GM18951 (cell line): ENCODE data around the gene SYNE4.

ENCODE experiments used
- POLR2A ChIP-seq: IDR thresholded peaks from 4 replicates; pipeline ENCODE4 v1.6.1; 2011; ENCODE audit warnings: mild to moderate bottlenecking; ENCODE audit not compliant: insufficient read length, insufficient read depth; ENCODE audit errors: extremely low read depth
- in situ Hi-C: fragments of 300-500 bp; cut with MboI; formaldehyde crosslinking; loops from one replicate; pipeline ENCODE4 v1.12.0; 2022; ENCODE audit warnings: low sequenced_read_pairs, mixed read lengths, inconsistent platforms; ENCODE audit not compliant: unreplicated experiment

Gene SYNE4

DNA sequence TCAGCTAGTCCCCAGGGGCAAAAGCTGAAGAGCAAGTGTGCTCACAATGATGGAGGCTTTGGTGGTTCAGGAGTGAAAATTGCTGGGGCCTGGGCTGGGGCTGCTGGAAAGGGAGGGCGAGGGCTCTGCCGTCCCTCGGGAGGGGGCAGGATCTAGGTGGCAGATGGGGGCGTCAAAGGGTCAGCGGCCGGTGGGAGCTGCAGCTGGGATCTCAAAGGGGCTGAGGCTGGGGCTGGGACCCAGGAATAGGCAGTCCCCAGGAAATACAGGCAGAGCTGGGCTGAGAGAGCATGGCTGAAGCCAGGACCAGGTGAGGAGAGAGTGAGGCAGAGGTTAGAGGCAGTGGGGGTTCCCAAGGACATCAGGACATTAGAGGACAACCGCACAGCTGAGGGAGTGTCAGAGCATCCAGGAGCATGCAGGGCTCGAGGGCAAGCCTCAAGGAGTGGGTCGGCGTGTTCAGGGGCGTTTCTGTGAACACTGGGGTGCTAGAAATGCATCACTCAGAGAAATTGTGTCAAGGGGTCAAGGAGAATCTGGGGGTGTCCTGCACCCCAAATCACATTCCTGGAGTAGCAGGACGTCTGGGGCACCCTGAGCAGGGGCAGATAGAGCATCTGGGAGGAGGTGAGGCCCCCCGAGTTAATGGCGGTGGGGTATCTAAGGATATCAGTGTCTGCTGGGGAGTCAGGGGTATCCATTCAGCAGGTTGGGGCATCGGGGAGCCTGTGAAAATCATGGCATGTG is 1.2 kb upstream of the SYNE4 start:
- TF ChIP-seq POLR2A = no peak
- in situ Hi-C loops = no loop called here

DNA sequence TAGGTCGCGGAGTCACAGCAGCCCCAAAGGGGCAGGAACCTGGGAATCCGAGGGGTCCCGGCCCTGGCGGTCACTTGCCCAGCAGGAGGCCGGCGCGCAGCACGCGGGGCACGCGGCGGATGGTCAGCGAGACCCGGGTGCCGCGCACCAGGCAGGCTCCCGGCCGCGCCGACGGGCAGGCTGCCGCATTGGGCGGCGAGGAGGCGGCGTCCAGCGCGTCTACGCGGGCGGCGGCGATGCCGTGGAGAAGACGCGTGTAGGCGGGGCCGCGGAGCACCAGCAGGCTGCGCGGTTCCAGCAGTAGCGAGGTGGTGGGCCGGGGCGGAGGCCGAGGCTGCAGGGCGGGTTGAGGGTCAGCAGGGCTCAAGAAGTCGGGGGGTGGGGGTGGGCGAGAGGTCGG is 607 bp upstream of the SYNE4 start:
- peak; percentile 44 for TF ChIP-seq POLR2A
- in situ Hi-C loops = no loop called here

DNA sequence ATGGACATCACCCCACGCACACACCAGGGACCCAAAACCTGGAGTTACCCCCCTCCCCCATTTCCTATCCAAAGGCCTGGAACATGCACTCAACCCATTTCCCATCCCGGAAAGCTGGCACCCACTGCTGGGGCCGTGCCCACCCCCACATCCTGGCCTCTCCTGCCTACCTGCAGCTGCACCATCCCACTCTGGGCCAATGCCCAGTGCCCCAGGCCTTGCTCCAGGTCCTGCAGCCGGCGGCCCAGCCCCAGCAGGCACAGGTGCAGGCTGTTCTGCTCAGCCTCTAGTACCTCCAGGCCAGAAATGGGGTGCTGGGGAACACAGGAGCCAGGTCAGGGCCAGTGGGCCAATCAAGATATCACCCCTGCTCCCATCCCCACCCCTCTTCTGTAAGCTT is 1.7 kb downstream of the SYNE4 start:
- no peak for TF ChIP-seq POLR2A
- in situ Hi-C loops = no loop called here

DNA sequence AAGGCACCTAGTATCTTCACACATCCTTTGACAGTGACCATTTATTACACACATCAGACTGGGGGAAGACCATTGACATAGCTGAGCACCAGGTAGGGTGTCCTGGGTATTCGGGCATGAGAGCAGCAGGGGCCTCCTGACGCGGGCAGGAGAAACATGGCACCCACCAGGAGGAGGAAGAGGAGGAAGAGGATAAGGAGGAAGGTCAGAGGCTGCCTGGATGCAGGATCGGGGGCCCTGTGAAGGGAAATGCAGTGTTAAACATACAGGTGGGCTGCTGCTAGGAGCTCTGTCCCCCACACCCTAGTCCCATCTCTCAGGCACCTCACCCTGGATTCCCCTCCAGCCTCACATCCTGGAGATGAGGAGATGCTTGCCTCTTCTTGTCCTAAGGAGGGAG is 5.3 kb downstream of the SYNE4 start:
- no peak for TF ChIP-seq POLR2A
- in situ Hi-C loops = no loop called here

DNA sequence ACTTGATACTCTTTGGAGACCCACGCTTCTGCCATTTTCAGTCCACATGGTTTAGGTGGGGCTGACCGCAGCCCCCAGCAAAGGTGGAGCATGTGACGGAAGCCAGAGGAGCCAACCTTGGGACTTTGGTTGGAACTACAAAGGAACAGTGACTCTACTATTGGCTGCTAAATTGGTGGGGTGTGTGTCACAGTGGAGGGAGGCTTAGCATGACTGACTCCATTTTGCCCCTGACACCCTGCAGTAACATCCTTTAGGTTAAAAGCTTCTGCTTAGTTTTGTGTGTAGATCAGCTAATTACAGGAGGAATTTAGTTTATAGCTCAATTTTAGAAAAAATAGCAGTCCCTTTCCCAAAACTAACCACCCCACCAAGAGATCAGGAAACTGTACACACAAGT is 7.0 kb downstream of the SYNE4 start:
- in situ Hi-C loops = no loop called here
- TF ChIP-seq POLR2A = no peak

DNA sequence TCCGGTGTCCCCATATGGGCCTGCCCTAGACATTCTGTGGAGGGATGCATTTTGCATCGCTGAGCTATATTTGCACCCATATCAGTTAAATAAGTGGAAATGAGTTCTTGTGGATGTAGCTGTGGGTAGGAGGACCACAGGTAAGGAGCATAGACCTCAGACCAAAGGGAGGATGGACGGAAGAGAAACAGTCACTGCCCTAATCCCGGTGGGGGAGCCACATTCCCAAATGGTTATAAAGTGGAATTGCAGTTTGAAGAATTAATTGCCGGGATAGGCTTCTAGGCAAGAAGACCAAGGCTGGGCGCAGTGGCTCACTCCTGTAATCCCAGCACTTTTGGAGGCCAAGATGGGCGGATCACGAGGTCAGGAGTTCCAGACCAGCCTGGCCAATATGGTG is 11.8 kb downstream of the SYNE4 start:
- TF ChIP-seq POLR2A = no peak

DNA sequence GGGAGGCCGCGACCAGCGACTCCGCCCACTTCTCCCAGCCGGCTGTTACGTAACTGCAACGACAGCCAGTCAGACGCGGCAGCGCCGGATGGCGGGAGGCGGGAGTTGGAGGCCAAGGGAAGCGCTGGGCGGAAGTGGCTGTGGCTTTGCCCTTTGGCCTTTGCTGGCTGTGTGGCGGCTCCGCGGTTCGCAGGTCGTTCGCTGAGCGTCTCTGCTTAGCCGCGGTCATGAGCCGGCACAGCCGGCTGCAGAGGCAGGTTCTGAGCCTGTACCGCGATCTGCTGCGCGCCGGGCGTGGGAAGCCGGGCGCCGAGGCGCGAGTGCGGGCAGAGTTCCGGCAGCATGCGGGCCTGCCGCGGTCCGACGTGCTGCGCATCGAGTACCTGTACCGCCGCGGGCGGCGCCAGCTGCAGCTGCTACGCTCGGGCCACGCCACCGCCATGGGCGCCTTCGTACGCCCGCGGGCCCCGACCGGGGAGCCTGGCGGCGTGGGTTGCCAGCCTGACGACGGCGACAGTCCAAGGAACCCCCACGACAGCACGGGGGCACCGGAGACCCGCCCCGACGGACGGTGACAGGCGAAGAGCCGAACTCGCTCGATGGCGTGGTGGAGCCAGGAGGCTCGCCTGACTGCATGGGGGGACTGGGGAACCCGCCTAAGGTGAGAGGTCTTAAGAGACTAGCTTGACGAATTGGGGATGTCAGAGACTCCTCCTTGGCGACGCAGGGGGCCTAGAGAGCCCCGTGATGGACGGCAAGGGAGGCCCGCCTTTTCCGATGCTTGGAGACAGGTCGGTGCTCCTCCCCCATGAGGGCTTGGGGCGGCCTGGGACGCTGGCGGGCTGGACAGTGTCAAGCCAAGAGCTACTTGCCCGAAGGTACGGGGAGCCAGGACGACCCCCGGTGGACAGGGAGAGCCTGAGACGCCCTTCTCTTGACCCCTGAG is 13.3 kb downstream of the SYNE4 start, which contains the start of gene SDHAF1:
Gene SDHAF1, plus strand, starts transcription at position 141 of the 946 bp plus-strand sequence. Its CDS starts 87 bp downstream, at position 228.
- TF ChIP-seq POLR2A = peak; percentile 89
- in situ Hi-C loops = no loop called here

More for the DNA sequence above, 11.8 kb downstream of the SYNE4 start:
- in situ Hi-C loops = no loop called here

DNA sequence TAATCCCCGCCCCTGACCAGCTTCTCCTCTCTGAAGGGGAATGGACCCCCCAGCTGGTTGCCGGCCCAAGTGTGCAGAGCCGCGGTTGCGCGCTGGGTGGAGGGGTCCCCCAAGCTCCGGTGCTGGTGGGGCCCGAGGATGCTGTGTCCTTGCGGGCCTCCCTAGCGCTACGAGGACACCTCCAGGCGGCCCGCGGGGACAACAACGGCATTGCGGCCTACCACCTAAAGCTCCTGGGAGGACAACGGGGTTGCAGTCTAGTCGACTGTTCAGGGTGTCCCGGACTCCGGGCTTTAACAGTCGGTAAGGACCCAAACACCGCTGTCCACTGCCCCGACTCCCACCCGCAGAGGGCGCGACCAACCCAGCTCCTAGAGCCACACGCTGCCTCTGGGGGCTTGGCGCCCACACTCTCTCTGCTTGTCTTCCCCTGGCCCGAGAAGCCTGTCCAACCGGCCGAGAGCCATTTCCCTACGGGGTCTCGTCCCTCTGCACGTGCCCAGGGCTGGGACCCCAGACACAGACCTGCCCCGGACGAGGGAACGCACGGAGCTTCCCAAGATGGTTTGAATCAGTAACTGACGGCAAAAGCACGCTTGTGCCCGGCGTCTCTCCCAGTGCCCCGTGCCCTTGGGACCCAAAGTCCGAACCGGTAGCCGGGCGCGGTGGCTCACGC is 14.6 kb downstream of the SYNE4 start:
- in situ Hi-C loops = no loop called here
- TF ChIP-seq POLR2A = no peak

DNA sequence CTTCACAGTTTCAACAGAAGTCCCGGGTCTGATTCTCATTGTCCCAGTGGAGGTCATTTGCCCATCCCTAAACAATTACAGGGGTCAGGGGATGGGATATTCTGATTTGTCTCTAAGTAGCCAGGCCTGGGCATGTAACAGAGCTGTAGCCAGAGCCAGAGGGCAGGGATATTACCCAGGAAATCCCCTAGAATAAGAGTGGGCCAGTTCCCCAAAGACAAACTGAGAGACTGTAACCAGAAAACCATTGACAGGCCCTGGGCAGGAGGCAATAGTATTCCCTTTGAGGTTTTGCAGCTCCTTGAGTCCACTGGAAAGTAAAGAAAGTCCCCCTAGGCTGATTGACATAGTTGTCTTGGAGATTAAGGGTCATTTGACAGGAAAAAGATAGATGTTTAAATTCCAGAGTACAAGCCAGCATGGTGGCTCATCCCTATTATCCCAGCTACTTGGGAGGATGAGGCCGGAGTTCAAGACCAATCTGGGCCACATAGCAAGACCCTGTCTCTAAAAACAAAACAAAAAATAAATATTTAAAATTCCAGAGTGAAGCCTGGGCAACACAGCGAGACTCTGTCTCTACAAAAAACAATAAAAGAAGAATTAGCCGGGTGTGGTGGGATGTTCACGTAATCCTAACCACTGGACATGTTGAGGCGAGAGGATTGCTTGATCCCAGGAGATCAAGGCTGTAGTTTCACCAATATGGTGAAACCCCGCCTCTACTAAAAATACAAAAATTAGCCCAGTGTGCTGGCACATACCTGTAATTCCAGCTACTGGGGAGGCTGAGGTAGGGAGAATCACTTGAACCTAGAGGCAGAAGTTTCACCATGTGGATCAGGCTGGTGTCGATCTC is 15.5 kb downstream of the SYNE4 start:
- in situ Hi-C loops = no loop called here
- TF ChIP-seq POLR2A = no peak

DNA sequence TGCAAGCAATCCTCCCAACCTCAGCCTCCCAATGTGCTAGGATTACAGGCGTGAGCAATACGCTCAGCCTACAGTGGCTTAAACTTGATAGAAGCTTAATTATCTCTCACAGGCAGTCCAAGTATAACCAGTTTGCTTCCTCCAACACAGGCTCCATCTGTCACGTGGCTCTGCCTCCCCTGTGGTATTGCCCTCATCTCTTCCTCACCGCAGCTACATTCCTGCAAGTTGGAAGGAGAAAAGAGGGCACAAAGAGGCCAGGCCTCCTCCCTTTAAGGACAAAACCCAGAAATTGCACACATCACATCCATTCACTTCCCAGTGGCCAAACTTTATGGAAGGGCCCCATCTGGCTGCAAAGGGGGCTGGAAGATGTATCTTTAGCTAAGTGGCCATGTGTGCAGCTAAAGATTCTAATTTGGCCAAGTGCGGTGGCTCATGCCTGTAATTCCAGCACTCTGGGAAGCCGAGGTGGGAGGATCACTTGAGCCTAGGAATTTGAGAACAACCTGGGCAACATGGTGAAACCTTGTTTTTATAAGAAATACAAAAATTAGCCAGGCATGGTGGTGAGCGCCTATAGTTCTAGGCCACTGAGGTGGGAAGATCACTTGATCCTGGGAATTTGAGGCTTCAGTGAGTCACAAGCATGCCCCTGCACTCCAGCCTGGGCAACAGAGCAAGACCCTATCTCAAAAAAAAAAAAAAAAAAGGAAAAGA is 16.7 kb downstream of the SYNE4 start:
- TF ChIP-seq POLR2A = no peak
- in situ Hi-C loops = no loop called here

DNA sequence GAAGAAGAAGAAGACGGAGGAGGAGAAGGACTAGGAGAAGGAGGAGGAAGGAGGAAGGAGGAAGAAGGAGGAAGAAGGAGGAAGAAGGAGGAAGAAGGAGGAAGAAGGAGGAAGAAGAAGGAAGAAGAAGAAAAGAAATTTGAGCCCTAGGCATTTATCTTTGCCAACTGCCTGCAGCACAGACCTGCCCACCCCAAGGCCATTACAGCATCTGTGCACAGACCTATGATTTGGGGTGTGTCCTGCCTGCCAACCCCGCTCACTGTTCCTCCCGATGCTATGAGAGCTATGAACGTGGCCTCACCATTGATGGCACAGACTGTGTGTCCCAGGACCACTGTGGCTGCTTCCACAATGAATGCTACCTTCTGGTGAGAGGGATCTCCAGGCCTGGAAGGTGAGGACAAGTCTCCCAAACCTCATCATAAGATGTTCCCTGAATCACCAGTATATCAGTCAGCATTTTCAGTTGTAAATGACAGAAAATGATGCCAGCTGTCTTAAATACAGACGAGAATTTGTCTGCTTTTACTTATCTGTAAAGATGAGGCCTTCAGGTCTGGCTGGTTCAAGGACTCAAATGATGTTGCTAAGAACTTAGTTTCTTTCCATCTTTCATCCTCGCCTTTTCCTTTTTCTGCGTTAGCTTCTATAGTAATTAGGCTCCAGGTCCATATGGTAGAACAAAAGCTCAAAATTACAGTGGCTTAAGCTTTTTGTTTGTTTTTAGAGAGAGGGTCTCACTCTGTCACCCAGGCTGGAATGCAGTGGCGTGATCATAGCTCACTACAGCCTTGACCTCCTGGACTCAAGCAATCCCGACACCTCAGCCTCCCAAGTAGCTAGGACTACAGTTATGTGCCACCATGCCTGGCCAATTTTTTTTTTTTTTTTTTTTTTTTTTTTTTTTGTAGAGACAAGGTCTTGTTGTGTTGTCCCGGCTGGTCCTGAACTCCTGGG is 17.6 kb downstream of the SYNE4 start:
- no peak for TF ChIP-seq POLR2A
- in situ Hi-C loops = no loop called here
